Measurements from ENCODE around the gene LGI4. TPM values are rescaled to one million over a fixed set of nuclear protein-coding genes. Genes with fewer than 3 reads are reported as not detected.
"Not testable (repeated sequence)": the region's sequence is repeated elsewhere in the genome, so short reads cannot be mapped to it uniquely, and the experiment has no call there.

The LGI4 gene
- polyA plus RNA-seq, 1 donor: 13.2 TPM

GRCh38 chr19:35105411-35106290 is 29.2 kb downstream of the LGI4 start:
- no peak for DNase-seq

- no peak for DNase-seq
Observed at GRCh38 chr19:35105047-35105410, 29.8 kb downstream of the LGI4 start.

GRCh38 chr19:35104361-35104760 is 30.5 kb downstream of the LGI4 start:
- DNase-seq: no peak

GRCh38 chr19:35103614-35104013 is 31.2 kb downstream of the LGI4 start:
- DNase-seq: not testable (repeated sequence)

- not testable (repeated sequence) for DNase-seq
Observed at GRCh38 chr19:35101949-35102348, 32.9 kb downstream of the LGI4 start.

- DNase-seq: no peak
Observed at GRCh38 chr19:35100588-35101533, 34.0 kb downstream of the LGI4 start.

- DNase-seq: no peak
Observed at GRCh38 chr19:35099897-35100275, 35.0 kb downstream of the LGI4 start.

- no peak for DNase-seq
Observed at GRCh38 chr19:35099155-35099896, 35.5 kb downstream of the LGI4 start.

GRCh38 chr19:35098413-35099049 is 36.3 kb downstream of the LGI4 start:
- DNase-seq: no peak

- no peak for DNase-seq
Observed at GRCh38 chr19:35095667-35096368, 39.0 kb downstream of the LGI4 start.

- DNase-seq: no peak
Observed at GRCh38 chr19:35094656-35095055, 40.2 kb downstream of the LGI4 start.

GRCh38 chr19:35093941-35094647 is 40.8 kb downstream of the LGI4 start:
- DNase-seq: no peak

GRCh38 chr19:35093430-35093829 is 41.4 kb downstream of the LGI4 start:
- DNase-seq: no peak

GRCh38 chr19:35090506-35091214 is 44.2 kb downstream of the LGI4 start:
- DNase-seq: peak; percentile 52

GRCh38 chr19:35090160-35090505 is 44.7 kb downstream of the LGI4 start:
- DNase-seq: no peak

GRCh38 chr19:35089554-35089953 is 45.3 kb downstream of the LGI4 start:
- no peak for DNase-seq

- DNase-seq: no peak
Observed at GRCh38 chr19:35088131-35088913, 46.5 kb downstream of the LGI4 start.

- no peak for DNase-seq
Observed at GRCh38 chr19:35087393-35087792, 47.5 kb downstream of the LGI4 start.

GRCh38 chr19:35086455-35086854 is 48.4 kb downstream of the LGI4 start:
- DNase-seq: no peak

All from hindlimb muscle (tissue), 1 donor.